ENCODE measurements around the gene ELAVL3. TPM values are rescaled to one million over a fixed set of nuclear protein-coding genes. Genes with fewer than 3 reads are reported as not detected.
"Not testable (repeated sequence)": the region's sequence is repeated elsewhere in the genome, so short reads cannot be mapped to it uniquely, and the experiment has no call there.

ELAVL3 gene
- total and polyA plus RNA-seq, 8 donors: 0.10 to 11.0 (median 1.5) TPM; not detected in 3

- no peak for TF ChIP-seq EP300 (IDR thresholded peaks at IDR 0.05)
- no peak for TF ChIP-seq POLR2AphosphoS5 (IDR thresholded peaks at IDR 0.05)
- TF ChIP-seq POLR2A (IDR thresholded peaks at IDR 0.05): no peak
- no peak for TF ChIP-seq CTCF (IDR thresholded peaks at IDR 0.05)
- H3K4me1 ChIP-seq: peaks cover 17 to 22% (median 20%) of the 10 kb centered on the region in 4 donors
- H3K27ac ChIP-seq: no peak overlapping the region
- H3K4me3 ChIP-seq: no peak overlapping the region
- H3K9me3 ChIP-seq: no peaks in the 10 kb centered on the region
- H3K27me3 ChIP-seq: peaks cover 11 to 36% (median 17%) of the 10 kb centered on the region in 3 donors
- intact Hi-C loops (cut with DNase I; ENCODE audit: low total_unique reads): no loop called here
- WGBS, 5 donors: 72 to 81% (median 75%) methylated on average over 8 of the region's 8 CpGs
- no peaks in the 10 kb centered on the region for H3K36me3 ChIP-seq
- no peak for DNase-seq
Measured at GRCh38 chr19:11475861-11476260, 5.0 kb downstream of the ELAVL3 start.

DNA sequence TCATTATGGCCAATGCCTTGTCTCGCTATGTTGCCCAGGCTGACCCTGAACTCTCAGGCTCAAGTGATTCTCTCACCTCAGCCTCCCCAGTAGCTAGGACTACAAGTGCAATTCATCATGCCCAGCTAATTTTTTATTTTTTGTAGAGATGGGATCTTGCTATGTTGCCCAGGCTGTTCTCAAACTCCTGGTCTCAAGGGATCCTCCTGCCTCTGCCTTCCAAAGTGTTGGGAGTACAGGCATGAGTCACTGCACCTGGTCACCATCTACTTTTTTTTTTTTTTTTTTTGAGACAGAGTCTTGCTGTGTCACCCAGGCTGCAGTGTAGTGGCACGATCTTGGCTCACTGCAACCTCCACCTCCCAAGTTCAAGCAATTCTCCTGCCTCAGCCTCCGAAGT, 5.5 kb downstream of the ELAVL3 start:
- DNase-seq; intact Hi-C loops (cut with DNase I; ENCODE audit: low total_unique reads); H3K36me3 ChIP-seq; H3K9me3 ChIP-seq; H3K27ac ChIP-seq; H3K4me3 ChIP-seq: not testable (repeated sequence)
- H3K4me1 ChIP-seq: peaks cover 12 to 16% (median 14%) of the 10 kb centered on the region in 4 donors
- peaks cover 7 to 31% (median 12%) of the 10 kb centered on the region in 3 donors for H3K27me3 ChIP-seq
- WGBS, 5 donors: 84 to 100% (median 91%) methylated on average over 3 of the region's 3 CpGs

- intact Hi-C loops (cut with DNase I; ENCODE audit: low total_unique reads): no loop called here
- Histone ChIP-seq H3K9me3 (no peaks in the 10 kb centered on the region), H3K36me3 (no peaks in the 10 kb centered on the region), H3K4me3 (no peak overlapping the region), H3K27me3 (peaks cover 0 to 31% (median 0%) of the 10 kb centered on the region in 3 donors), H3K4me1 (peaks cover 0 to under 1% (median 0%) of the 10 kb centered on the region in 4 donors), H3K27ac (no peak overlapping the region)
- WGBS, 5 donors: 78 to 86% (median 83%) methylated on average over 4 of the region's 4 CpGs
- no peak for DNase-seq
- no peak for TF ChIP-seq POLR2A (IDR thresholded peaks at IDR 0.05)
- TF ChIP-seq EP300 (IDR thresholded peaks at IDR 0.05): no peak
- no peak for TF ChIP-seq CTCF (IDR thresholded peaks at IDR 0.05)
- TF ChIP-seq POLR2AphosphoS5 (IDR thresholded peaks at IDR 0.05): no peak
Measured at GRCh38 chr19:11473725-11474124, 7.1 kb downstream of the ELAVL3 start.

- H3K4me1 ChIP-seq; intact Hi-C loops (cut with DNase I; ENCODE audit: low total_unique reads); H3K4me3 ChIP-seq; DNase-seq; H3K9me3 ChIP-seq; H3K36me3 ChIP-seq; H3K27ac ChIP-seq: not testable (repeated sequence)
- 36 to 57% (median 47%) methylated on average over 8 of the region's 8 CpGs for WGBS, 5 donors
- peaks cover 0 to 42% (median 0%) of the 10 kb centered on the region in 3 donors for H3K27me3 ChIP-seq
Measured at GRCh38 chr19:11468266-11468845, 12.5 kb downstream of the ELAVL3 start.

DNA sequence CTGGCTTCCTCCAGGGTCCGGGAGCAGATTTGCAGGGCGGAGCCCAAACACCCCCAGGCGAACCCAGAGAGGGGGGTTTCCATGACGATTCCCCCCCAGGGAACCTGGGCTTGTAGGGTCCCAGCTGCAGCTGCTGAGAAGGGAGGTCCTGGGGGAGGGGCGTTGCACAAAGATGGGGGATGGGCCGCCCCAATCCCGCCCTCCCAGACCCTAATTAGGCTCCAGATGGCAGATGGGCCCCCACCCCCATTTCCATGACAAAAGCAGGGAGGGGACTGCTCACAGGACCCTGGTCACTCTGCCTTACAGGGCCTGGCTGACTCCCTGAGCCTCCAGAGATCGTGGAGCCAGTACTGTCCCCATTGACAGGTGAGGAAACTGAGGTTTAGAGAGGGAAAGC, 15.2 kb downstream of the ELAVL3 start:
- H3K27ac ChIP-seq: no peak overlapping the region
- 39 to 79% (median 50%) methylated on average over 3 to 8 of the region's 8 CpGs for WGBS, 5 donors
- intact Hi-C loops (cut with DNase I; ENCODE audit: low total_unique reads): no loop called here
- H3K27me3 ChIP-seq: peaks cover 0 to 39% (median 0%) of the 10 kb centered on the region in 3 donors
- no peaks in the 10 kb centered on the region for H3K9me3 ChIP-seq
- H3K36me3 ChIP-seq: no peaks in the 10 kb centered on the region
- H3K4me3 ChIP-seq: no peak overlapping the region
- no peak for TF ChIP-seq CTCF (IDR thresholded peaks at IDR 0.05)
- no peak for TF ChIP-seq EP300 (IDR thresholded peaks at IDR 0.05)
- TF ChIP-seq POLR2AphosphoS5 (IDR thresholded peaks at IDR 0.05): no peak
- TF ChIP-seq POLR2A (IDR thresholded peaks at IDR 0.05): no peak
- no peak for DNase-seq
- H3K4me1 ChIP-seq: no peaks in the 10 kb centered on the region

All from stomach (tissue), 9 donors.